DND-41 (cell line): Measurements from ENCODE around the gene LRTM2.

Experiments used
- ATAC-seq: fragments of 200-7000 bp; cut with Tn5 transposase; 3 replicates; pipeline ENCODE4 v1.9.1; 2021; ENCODE audit warnings: low read depth; ENCODE audit not compliant: insufficient read depth
- DNase-seq: peaks from one replicate; pipeline ENCODE4 v3.0.0-alpha.2; 2020
- H2AFZ ChIP-seq: 2 replicates; pipeline ENCODE4 v1.6.0; 2012; ENCODE audit warnings: low read depth, low read length
- H3K27ac ChIP-seq: 2 replicates; pipeline ENCODE4 v1.5.1; 2012; ENCODE audit warnings: low read length, inconsistent platforms
- H3K27me3 ChIP-seq: fragments of 200-600 bp; sonication (generic); 2 replicates; pipeline ENCODE4 v1.6.0; 2012; ENCODE audit warnings: low read length, mild to moderate bottlenecking, inconsistent platforms; ENCODE audit not compliant: insufficient read depth, poor library complexity
- H3K36me3 ChIP-seq: 2 replicates; pipeline ENCODE4 v1.5.1; 2012; ENCODE audit warnings: low read length, inconsistent platforms; ENCODE audit not compliant: insufficient read depth
- H3K4me1 ChIP-seq: 2 replicates; pipeline ENCODE4 v1.5.1; 2012; ENCODE audit warnings: mild to moderate bottlenecking, low read length; ENCODE audit not compliant: insufficient read depth
- H3K4me2 ChIP-seq: 2 replicates; pipeline ENCODE4 v1.6.0; 2012; ENCODE audit warnings: mild to moderate bottlenecking, moderate library complexity, low read length, inconsistent platforms; ENCODE audit not compliant: insufficient read depth
- H3K4me3 ChIP-seq, 2 experiments: fragments of 200-600 bp in 1 of 2; shearing (Covaris generic) in 1 of 2; 2 replicates each; pipeline ENCODE4 v1.5.1; 2012 to 2016; ENCODE audit warnings: inconsistent platforms in 2 of 2, low read length in 2 of 2, mild to moderate bottlenecking in 2 of 2, low read depth in 1 of 2, moderate library complexity in 1 of 2
- H3K79me2 ChIP-seq: 2 replicates; pipeline ENCODE4 v1.6.0; 2012; ENCODE audit warnings: low read length, inconsistent platforms; ENCODE audit not compliant: insufficient read depth
- H3K9ac ChIP-seq: 2 replicates; pipeline ENCODE4 v1.6.0; 2012; ENCODE audit warnings: low read depth, mild to moderate bottlenecking, inconsistent platforms, low read length, moderate library complexity
- H3K9me3 ChIP-seq: 2 replicates; pipeline ENCODE4 v1.5.1; 2012; ENCODE audit warnings: low read length, moderate library complexity, mild to moderate bottlenecking, inconsistent platforms; ENCODE audit not compliant: insufficient read depth, severe bottlenecking
- H4K20me1 ChIP-seq: 2 replicates; pipeline ENCODE4 v1.6.0; 2012; ENCODE audit warnings: low read length; ENCODE audit not compliant: insufficient read depth
- EZH2 ChIP-seq: IDR thresholded peaks from 3 replicates; pipeline ENCODE4 v1.6.1; 2012; ENCODE audit warnings: borderline replicate concordance, low read depth, mild to moderate bottlenecking, moderate library complexity, low read length, inconsistent platforms; ENCODE audit not compliant: severe bottlenecking
- TF ChIP-seq, protein P1 (sequence below): IDR thresholded peaks from 2 replicates; pipeline ENCODE4 v1.5.1; 2012; ENCODE audit warnings: borderline replicate concordance, low read length, moderate library complexity, mild to moderate bottlenecking; ENCODE audit not compliant: poor library complexity, severe bottlenecking; ENCODE audit errors: extremely low read depth

Gene LRTM2

DNA sequence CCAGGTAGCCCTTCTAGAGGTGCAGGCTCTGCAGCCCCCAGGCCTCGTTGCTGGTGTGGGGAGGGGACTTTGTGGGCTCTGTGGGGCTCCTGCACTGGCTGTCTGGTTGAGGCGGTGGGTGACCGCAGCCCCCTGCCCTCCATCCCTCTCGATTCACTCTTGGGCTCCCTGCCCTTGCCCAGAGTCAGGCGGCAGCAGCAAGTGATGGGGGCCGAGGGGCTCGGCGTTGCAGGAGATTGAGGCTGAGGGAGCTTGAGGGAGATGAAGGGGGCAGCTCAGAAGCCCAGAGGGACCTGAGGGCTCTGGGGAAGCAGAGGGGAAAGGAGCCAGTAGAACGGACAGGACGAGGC, 9.5 kb upstream of the LRTM2 start:
- TF ChIP-seq EZH2: no peak
- TF ChIP-seq, protein P1, sequence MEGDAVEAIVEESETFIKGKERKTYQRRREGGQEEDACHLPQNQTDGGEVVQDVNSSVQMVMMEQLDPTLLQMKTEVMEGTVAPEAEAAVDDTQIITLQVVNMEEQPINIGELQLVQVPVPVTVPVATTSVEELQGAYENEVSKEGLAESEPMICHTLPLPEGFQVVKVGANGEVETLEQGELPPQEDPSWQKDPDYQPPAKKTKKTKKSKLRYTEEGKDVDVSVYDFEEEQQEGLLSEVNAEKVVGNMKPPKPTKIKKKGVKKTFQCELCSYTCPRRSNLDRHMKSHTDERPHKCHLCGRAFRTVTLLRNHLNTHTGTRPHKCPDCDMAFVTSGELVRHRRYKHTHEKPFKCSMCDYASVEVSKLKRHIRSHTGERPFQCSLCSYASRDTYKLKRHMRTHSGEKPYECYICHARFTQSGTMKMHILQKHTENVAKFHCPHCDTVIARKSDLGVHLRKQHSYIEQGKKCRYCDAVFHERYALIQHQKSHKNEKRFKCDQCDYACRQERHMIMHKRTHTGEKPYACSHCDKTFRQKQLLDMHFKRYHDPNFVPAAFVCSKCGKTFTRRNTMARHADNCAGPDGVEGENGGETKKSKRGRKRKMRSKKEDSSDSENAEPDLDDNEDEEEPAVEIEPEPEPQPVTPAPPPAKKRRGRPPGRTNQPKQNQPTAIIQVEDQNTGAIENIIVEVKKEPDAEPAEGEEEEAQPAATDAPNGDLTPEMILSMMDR: no peak
- Histone ChIP-seq H3K4me1 (no peaks in the 10 kb centered on the region), H3K4me2 (no peak overlapping the region), H3K9ac (no peak overlapping the region), H3K36me3 (no peaks in the 10 kb centered on the region), H3K27ac (no peak overlapping the region), H3K4me3 (no peak overlapping the region), H4K20me1 (no peaks in the 10 kb centered on the region), H2AFZ (no peak overlapping the region), H3K79me2 (no peaks in the 10 kb centered on the region), H3K27me3 (peaks cover 4% of the 10 kb centered on the region), H3K9me3 (no peaks in the 10 kb centered on the region)
- no peak for ATAC-seq
- DNase-seq: no peak

DNA sequence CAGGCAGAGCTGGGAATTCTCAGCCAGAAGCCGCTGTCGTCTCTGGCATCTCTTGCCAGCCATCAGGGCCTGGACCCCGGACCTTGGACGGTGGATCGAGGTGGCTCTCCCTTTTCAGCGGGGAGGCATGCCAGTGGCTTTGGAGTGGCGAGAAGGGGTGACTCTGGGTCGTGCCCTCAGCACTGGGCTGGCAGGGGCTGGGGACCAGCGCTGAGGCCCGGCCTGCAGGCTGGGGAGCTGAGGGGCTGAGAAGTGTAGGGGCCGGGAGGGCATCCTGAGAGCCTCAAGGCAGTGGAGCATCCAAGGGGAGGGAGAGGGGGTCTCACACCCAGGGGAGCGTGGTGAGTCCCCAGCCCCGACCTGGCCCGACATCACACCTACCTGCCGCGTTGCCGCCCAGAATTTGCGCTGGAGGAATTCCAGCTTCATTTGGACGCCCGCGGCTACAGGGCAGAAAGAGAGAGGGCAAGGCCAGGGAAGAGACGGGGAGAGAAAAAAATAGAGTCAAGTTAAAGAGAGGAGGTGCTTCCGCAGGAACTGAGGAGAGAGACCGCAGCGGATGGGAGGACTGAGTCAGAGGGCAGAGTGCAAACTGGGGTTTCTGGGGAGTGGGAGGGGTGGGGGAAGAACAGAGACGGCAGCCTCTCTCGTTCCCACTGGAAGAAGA, 9.0 kb upstream of the LRTM2 start:
- no peaks in the 10 kb centered on the region for H3K36me3 ChIP-seq
- no peaks in the 10 kb centered on the region for H3K79me2 ChIP-seq
- TF ChIP-seq, protein P1: no peak
- no peak for TF ChIP-seq EZH2
- H3K4me3 ChIP-seq: no peak overlapping the region
- H3K27me3 ChIP-seq: peaks cover 4% of the 10 kb centered on the region
- no peak overlapping the region for H3K27ac ChIP-seq
- DNase-seq (no peak), ATAC-seq (no peak)
- no peaks in the 10 kb centered on the region for H3K9me3 ChIP-seq
- H3K9ac ChIP-seq: no peak overlapping the region
- H3K4me2 ChIP-seq: no peak overlapping the region
- H2AFZ ChIP-seq: no peak overlapping the region
- H4K20me1 ChIP-seq: no peaks in the 10 kb centered on the region
- H3K4me1 ChIP-seq: no peaks in the 10 kb centered on the region

DNA sequence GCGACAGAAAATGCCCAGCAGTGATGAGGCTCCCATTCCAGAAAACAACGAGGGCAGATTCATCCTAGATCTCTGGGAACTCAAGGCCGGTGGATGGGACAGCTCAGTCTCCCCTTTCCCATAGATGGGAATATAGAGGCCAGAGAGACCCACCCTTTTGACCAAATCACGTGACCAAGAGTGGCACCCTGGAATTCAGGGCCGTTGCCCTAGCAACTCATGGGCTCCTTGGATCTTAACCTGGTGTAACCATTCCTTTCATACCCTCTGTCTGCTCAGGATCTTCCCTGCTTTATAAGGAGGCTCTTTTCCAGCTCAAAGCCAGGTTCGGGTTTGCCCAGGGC, 8.4 kb upstream of the LRTM2 start:
- Histone ChIP-seq H3K9me3 (no peaks in the 10 kb centered on the region), H3K4me2 (no peak overlapping the region), H3K36me3 (no peaks in the 10 kb centered on the region), H3K4me1 (no peaks in the 10 kb centered on the region), H3K9ac (no peak overlapping the region), H2AFZ (no peak overlapping the region), H3K27me3 (peaks cover 4% of the 10 kb centered on the region), H3K79me2 (no peaks in the 10 kb centered on the region), H4K20me1 (no peaks in the 10 kb centered on the region), H3K27ac (no peak overlapping the region), H3K4me3 (no peak overlapping the region)
- DNase-seq: no peak
- no peak for ATAC-seq
- no peak for TF ChIP-seq EZH2
- TF ChIP-seq, protein P1: no peak
